HEK293 (cell line): ENCODE data around the gene CCDC85B.

Experiments used
- CTCF ChIA-PET: fragments of 350-600 bp; formaldehyde crosslinking; extraction: SDS; loops from one replicate; lab custom pipeline; 2021; ENCODE audit warnings: antibody characterized with exemption; lab: Yijun Ruan, JAX
- POLR2A ChIA-PET: fragments of 300-600 bp; formaldehyde crosslinking; extraction: SDS; loops from one replicate; lab custom pipeline; 2020; ENCODE audit warnings: antibody characterized with exemption, inconsistent platforms; lab: Yijun Ruan, JAX
- H3K27ac ChIP-seq: fragments of 200-500 bp; sonication (Bioruptor generic); 2 replicates; pipeline ENCODE4 v1.5.1; 2014; ENCODE audit warnings: low read depth, low read length, control low read depth, inconsistent platforms; ENCODE audit errors: extremely low read depth
- H3K36me3 ChIP-seq, 2 experiments: fragments of 200-500 bp in 1 of 2; sonication (Bioruptor generic) in 1 of 2; 1 replicate in 1 of 2; 2 replicates in 1 of 2; pipeline ENCODE4 v1.5.1; 2014 to 2017; ENCODE audit warnings: inconsistent platforms in 2 of 2, low read length in 2 of 2; ENCODE audit not compliant: control insufficient read depth in 2 of 2, insufficient read depth in 1 of 2
- H3K4me1 ChIP-seq: fragments of 200-500 bp; sonication (Bioruptor generic); 2 replicates; pipeline ENCODE4 v1.5.1; 2014; ENCODE audit warnings: mild to moderate bottlenecking, low read length, inconsistent platforms; ENCODE audit not compliant: control insufficient read depth, insufficient read depth
- H3K4me3 ChIP-seq: 2 replicates; pipeline ENCODE4 v1.5.1; 2011; ENCODE audit warnings: low read depth, mild to moderate bottlenecking, control low read depth, low read length, moderate library complexity
- H3K9me3 ChIP-seq: fragments of 200-500 bp; sonication (Bioruptor generic); 2 replicates; pipeline ENCODE4 v1.5.1; 2014; ENCODE audit warnings: low read depth, low read length, inconsistent platforms; ENCODE audit not compliant: control insufficient read depth, insufficient read depth
- BCL11A ChIP-seq: fragments of 450-650 bp; formaldehyde crosslinking; IDR thresholded peaks from 2 replicates; pipeline ENCODE4 v1.5.1; 2016; ENCODE audit warnings: low read depth, missing biosample characterization, missing genetic modification characterization
- GLI2 ChIP-seq: fragments of 450-650 bp; formaldehyde crosslinking; IDR thresholded peaks from 2 replicates; pipeline ENCODE4; 2017; ENCODE audit warnings: missing biosample characterization, missing genetic modification characterization, low read depth, borderline replicate concordance
- GLIS1 ChIP-seq: fragments of 450-650 bp; formaldehyde crosslinking; IDR thresholded peaks from 2 replicates; pipeline ENCODE4 v1.5.1; 2016; ENCODE audit warnings: missing biosample characterization, missing genetic modification characterization
- ZBTB20 ChIP-seq: fragments of 450-650 bp; formaldehyde crosslinking; IDR thresholded peaks from 2 replicates; pipeline ENCODE4 v1.5.1; 2016; ENCODE audit warnings: missing biosample characterization, missing genetic modification characterization
- ZBTB8A ChIP-seq: fragments of 450-650 bp; formaldehyde crosslinking; IDR thresholded peaks from 2 replicates; pipeline ENCODE4 v1.5.1; 2016; ENCODE audit warnings: missing biosample characterization, missing genetic modification characterization
- ZFP37 ChIP-seq: fragments of 450-650 bp; formaldehyde crosslinking; IDR thresholded peaks from 2 replicates; pipeline ENCODE4 v1.5.1; 2016; ENCODE audit warnings: missing biosample characterization, missing genetic modification characterization
- ZFP41 ChIP-seq: fragments of 450-650 bp; formaldehyde crosslinking; IDR thresholded peaks from 2 replicates; pipeline ENCODE4 v1.5.1; 2016; ENCODE audit warnings: missing biosample characterization, missing genetic modification characterization, borderline replicate concordance
- ZNF114 ChIP-seq: fragments of 450-650 bp; formaldehyde crosslinking; IDR thresholded peaks from 2 replicates; pipeline ENCODE4 v1.5.0; 2017; ENCODE audit warnings: missing biosample characterization, missing genetic modification characterization
- ZNF132 ChIP-seq: fragments of 450-650 bp; formaldehyde crosslinking; IDR thresholded peaks from 2 replicates; pipeline ENCODE4 v1.5.1; 2017; ENCODE audit warnings: missing biosample characterization, missing genetic modification characterization, borderline replicate concordance
- ZNF133 ChIP-seq: fragments of 450-650 bp; formaldehyde crosslinking; IDR thresholded peaks from 2 replicates; pipeline ENCODE4 v1.5.1; 2016; ENCODE audit warnings: missing biosample characterization, missing genetic modification characterization
- ZNF18 ChIP-seq: fragments of 450-650 bp; formaldehyde crosslinking; IDR thresholded peaks from 2 replicates; pipeline ENCODE4 v1.5.1; 2016; ENCODE audit warnings: missing biosample characterization, missing genetic modification characterization
- ZNF202 ChIP-seq: fragments of 450-650 bp; formaldehyde crosslinking; IDR thresholded peaks from 2 replicates; pipeline ENCODE4 v1.5.1; 2016; ENCODE audit warnings: missing biosample characterization, missing genetic modification characterization, borderline replicate concordance
- ZNF23 ChIP-seq: fragments of 450-650 bp; formaldehyde crosslinking; IDR thresholded peaks from 2 replicates; pipeline ENCODE4 v1.5.1; 2016; ENCODE audit warnings: missing biosample characterization, missing genetic modification characterization, borderline replicate concordance
- ZNF24 ChIP-seq: fragments of 450-650 bp; formaldehyde crosslinking; IDR thresholded peaks from 2 replicates; pipeline ENCODE4 v1.5.1; 2016; ENCODE audit warnings: missing biosample characterization, missing genetic modification characterization
- ZNF266 ChIP-seq: fragments of 450-650 bp; formaldehyde crosslinking; IDR thresholded peaks from 2 replicates; pipeline ENCODE4 v1.5.1; 2016; ENCODE audit warnings: missing biosample characterization, missing genetic modification characterization, low read depth
- ZNF274 ChIP-seq, 2 experiments: fragments of 200-500 bp in 1 of 2; fragments of 450-650 bp in 1 of 2; sonication (Bioruptor generic) in 1 of 2; formaldehyde crosslinking in 1 of 2; IDR thresholded peaks; 2 replicates each; pipeline versions ENCODE4 v1.5.1 to v1.6.1; 2014 to 2016; ENCODE audit warnings: borderline replicate concordance in 1 of 2, inconsistent platforms in 1 of 2, low read length in 1 of 2, missing biosample characterization in 1 of 2, missing genetic modification characterization in 1 of 2
- ZNF280D ChIP-seq: fragments of 450-650 bp; formaldehyde crosslinking; IDR thresholded peaks from 2 replicates; pipeline ENCODE4 v1.5.1; 2016; ENCODE audit warnings: missing biosample characterization, missing genetic modification characterization
- ZNF335 ChIP-seq: fragments of 450-650 bp; formaldehyde crosslinking; conservative IDR thresholded peaks from 2 replicates; pipeline ENCODE4 v1.5.1; 2016; ENCODE audit warnings: missing biosample characterization, missing genetic modification characterization
- ZNF423 ChIP-seq: fragments of 450-650 bp; formaldehyde crosslinking; IDR thresholded peaks from 2 replicates; pipeline ENCODE4 v1.5.1; 2016; ENCODE audit warnings: missing biosample characterization, missing genetic modification characterization
- ZNF501 ChIP-seq: fragments of 450-650 bp; formaldehyde crosslinking; IDR thresholded peaks from 2 replicates; pipeline ENCODE4 v1.5.1; 2016; ENCODE audit warnings: missing biosample characterization, missing genetic modification characterization
- ZNF514 ChIP-seq: fragments of 450-650 bp; formaldehyde crosslinking; IDR thresholded peaks from 2 replicates; pipeline ENCODE4 v1.5.1; 2016; ENCODE audit warnings: missing biosample characterization, missing genetic modification characterization
- ZNF549 ChIP-seq: fragments of 450-650 bp; IDR thresholded peaks from 2 replicates; pipeline ENCODE4 v1.5.1; 2018; ENCODE audit warnings: missing biosample characterization, missing genetic modification characterization, mild to moderate bottlenecking, inconsistent platforms, moderate library complexity
- ZNF585B ChIP-seq: fragments of 450-650 bp; formaldehyde crosslinking; IDR thresholded peaks from 2 replicates; pipeline ENCODE4 v1.5.1; 2016; ENCODE audit warnings: missing biosample characterization, missing genetic modification characterization
- ZNF621 ChIP-seq: fragments of 450-650 bp; formaldehyde crosslinking; IDR thresholded peaks from 2 replicates; pipeline ENCODE4 v1.5.1; 2017; ENCODE audit warnings: missing biosample characterization, missing genetic modification characterization
- ZNF785 ChIP-seq: fragments of 450-650 bp; formaldehyde crosslinking; IDR thresholded peaks from 2 replicates; pipeline ENCODE4 v1.5.1; 2016; ENCODE audit warnings: missing biosample characterization, missing genetic modification characterization
- ZSCAN4 ChIP-seq: fragments of 450-650 bp; formaldehyde crosslinking; IDR thresholded peaks from 2 replicates; pipeline ENCODE4 v1.5.1; 2017; ENCODE audit warnings: missing biosample characterization, missing genetic modification characterization
- ZXDB ChIP-seq: fragments of 450-650 bp; formaldehyde crosslinking; IDR thresholded peaks from 2 replicates; pipeline ENCODE4 v1.5.1; 2016; ENCODE audit warnings: missing biosample characterization, missing genetic modification characterization
- TF ChIP-seq, protein P1 (sequence below): fragments of 450-650 bp; formaldehyde crosslinking; IDR thresholded peaks from 2 replicates; pipeline ENCODE4 v1.5.1; 2016; ENCODE audit warnings: missing biosample characterization, missing genetic modification characterization
- TF ChIP-seq, protein P2 (sequence below): fragments of 450-650 bp; IDR thresholded peaks from 2 replicates; pipeline ENCODE4 v1.5.1; 2018; ENCODE audit warnings: missing biosample characterization, missing genetic modification characterization

The CCDC85B gene

DNA sequence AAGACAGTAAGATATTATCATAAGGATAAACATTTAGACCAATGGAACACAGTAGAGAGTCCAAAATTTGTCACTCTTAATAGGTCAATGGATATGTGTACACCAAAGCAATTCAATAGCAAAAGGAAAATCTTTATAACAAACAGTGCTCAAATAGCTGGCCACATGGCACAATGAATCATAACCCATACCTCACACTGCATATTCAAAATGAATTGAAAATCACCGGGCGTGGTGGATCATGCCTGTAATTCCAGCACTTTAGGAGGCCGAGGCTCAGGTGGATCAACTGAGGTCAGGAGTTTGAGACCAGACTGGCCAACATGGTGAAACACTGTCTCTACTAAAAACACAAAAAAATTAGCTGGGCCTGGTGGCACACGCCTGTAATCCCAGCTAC lies 48.3 kb upstream of the CCDC85B start (continued):
- no peak for TF ChIP-seq ZNF280D
- no peak for TF ChIP-seq ZNF335 (tag by site-specific recombination)
- no peak for TF ChIP-seq GLI2 (tag by site-specific recombination)
- no peak for TF ChIP-seq ZNF133 (tag by site-specific recombination)
- TF ChIP-seq ZNF202, result no peak
- no peak for TF ChIP-seq ZNF549
- TF ChIP-seq BCL11A (tag by site-specific recombination), result no peak
- TF ChIP-seq ZBTB20 (tag by site-specific recombination), result no peak
- TF ChIP-seq ZNF24 (tag by site-specific recombination), result no peak
- no peak for TF ChIP-seq ZNF423 (tag by site-specific recombination)
- TF ChIP-seq ZNF18 (tag by site-specific recombination), result no peak
- TF ChIP-seq, all 188 proteins: peak for 0

DNA sequence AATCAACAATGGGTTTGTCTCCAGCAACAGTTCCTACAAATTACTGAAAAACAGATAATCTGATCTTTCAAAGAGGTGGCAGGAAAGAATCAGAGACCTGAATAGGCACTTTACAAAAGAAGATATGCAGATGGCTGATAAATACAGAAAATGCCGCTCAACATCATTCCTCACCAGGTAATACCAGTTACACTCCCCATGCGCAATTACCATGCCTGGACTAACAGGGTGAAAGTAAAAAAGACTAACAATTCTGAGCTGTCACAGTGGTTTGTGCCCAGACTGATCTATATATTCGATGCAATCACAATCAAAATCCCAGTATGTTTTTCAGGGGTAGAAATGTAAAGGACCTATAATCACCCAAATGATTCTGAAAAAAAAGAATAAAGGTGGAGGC lies 46.7 kb upstream of the CCDC85B start:
- no peak overlapping the region for H3K27ac ChIP-seq
- no peak overlapping the region for H3K4me3 ChIP-seq
- no peaks in the 10 kb centered on the region for H3K9me3 ChIP-seq
- H3K4me1 ChIP-seq, result no peaks in the 10 kb centered on the region
- CTCF ChIA-PET, result interaction anchor here (0.6 to 1.7 kb wide), 5 partner anchors 7 to 132 kb away, joined by 3 to 7 read pairs (median 4); partner anchors contain the start of genes KAT5 and MUS81
- TF ChIP-seq, protein P1, sequence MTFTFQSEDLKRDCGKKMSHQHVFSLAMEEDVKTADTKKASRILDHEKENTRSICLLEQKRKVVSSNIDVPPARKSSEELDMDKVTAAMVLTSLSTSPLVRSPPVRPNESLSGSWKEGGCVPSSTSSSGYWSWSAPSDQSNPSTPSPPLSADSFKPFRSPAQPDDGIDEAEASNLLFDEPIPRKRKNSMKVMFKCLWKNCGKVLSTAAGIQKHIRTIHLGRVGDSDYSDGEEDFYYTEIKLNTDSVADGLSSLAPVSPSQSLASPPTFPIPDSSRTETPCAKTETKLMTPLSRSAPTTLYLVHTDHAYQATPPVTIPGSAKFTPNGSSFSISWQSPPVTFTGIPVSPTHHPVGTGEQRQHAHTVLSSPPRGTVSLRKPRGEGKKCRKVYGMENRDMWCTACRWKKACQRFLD (tag by site-specific recombination), result no peak
- TF ChIP-seq ZNF621 (tag by site-specific recombination), result no peak
- TF ChIP-seq, protein P2, sequence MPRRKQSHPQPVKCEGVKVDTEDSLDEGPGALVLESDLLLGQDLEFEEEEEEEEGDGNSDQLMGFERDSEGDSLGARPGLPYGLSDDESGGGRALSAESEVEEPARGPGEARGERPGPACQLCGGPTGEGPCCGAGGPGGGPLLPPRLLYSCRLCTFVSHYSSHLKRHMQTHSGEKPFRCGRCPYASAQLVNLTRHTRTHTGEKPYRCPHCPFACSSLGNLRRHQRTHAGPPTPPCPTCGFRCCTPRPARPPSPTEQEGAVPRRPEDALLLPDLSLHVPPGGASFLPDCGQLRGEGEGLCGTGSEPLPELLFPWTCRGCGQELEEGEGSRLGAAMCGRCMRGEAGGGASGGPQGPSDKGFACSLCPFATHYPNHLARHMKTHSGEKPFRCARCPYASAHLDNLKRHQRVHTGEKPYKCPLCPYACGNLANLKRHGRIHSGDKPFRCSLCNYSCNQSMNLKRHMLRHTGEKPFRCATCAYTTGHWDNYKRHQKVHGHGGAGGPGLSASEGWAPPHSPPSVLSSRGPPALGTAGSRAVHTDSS, result no peak
- TF ChIP-seq ZBTB8A (tag by site-specific recombination), result no peak
- TF ChIP-seq ZSCAN4 (tag by site-specific recombination), result no peak
- TF ChIP-seq ZNF501 (tag by site-specific recombination), result no peak
- no peak for TF ChIP-seq ZNF266 (tag by site-specific recombination)
- TF ChIP-seq ZNF514, result no peak
- no peak for TF ChIP-seq ZNF132 (tag by site-specific recombination)
- no peak for TF ChIP-seq ZNF274 (IDR thresholded peaks at IDR 0.05; ENCODE audit: low read length)
- no peak for TF ChIP-seq ZNF274 (tag by site-specific recombination; IDR thresholded peaks at IDR 0.05; ENCODE audit: borderline replicate concordance)
- no peak for TF ChIP-seq ZFP41
- no peak for TF ChIP-seq ZNF785
- TF ChIP-seq ZNF23 (tag by site-specific recombination), result no peak
- no peak for TF ChIP-seq ZNF585B (tag by site-specific recombination)
- TF ChIP-seq ZNF114 (tag by site-specific recombination), result no peak
- no peak for TF ChIP-seq ZFP37 (tag by site-specific recombination)
- TF ChIP-seq GLIS1 (tag by site-specific recombination), result no peak
- no peak for TF ChIP-seq GLI2 (tag by site-specific recombination)
- TF ChIP-seq ZNF335 (tag by site-specific recombination), result no peak
- no peak for TF ChIP-seq ZXDB (tag by site-specific recombination)
- POLR2A ChIA-PET, result interaction anchor here (1.0 kb wide), 1 partner anchor 9 kb away, joined by 3 read pairs; no protein-coding TSS in a partner anchor
- H3K36me3 ChIP-seq, result no peaks in the 10 kb centered on the region
